OCI-LY7 (cell line): ENCODE results near the gene GPATCH3.

Source experiments
- EZH2phosphoT487 ChIP-seq: fragments of 200-600 bp; sonication (generic); IDR thresholded peaks from 2 replicates; pipeline ENCODE4 v1.6.1; 2018; ENCODE audit warnings: low read depth, borderline replicate concordance, mild to moderate bottlenecking, mixed run types, antibody characterized with exemption, low read length, moderate library complexity, mixed read lengths
- TF ChIP-seq, protein P1 (sequence below): fragments of 200-600 bp; sonication (generic); conservative IDR thresholded peaks from 2 replicates; pipeline ENCODE4 v1.5.1; 2014; ENCODE audit warnings: mild to moderate bottlenecking, antibody characterized with exemption, low read length, moderate library complexity, mixed read lengths

DNA sequence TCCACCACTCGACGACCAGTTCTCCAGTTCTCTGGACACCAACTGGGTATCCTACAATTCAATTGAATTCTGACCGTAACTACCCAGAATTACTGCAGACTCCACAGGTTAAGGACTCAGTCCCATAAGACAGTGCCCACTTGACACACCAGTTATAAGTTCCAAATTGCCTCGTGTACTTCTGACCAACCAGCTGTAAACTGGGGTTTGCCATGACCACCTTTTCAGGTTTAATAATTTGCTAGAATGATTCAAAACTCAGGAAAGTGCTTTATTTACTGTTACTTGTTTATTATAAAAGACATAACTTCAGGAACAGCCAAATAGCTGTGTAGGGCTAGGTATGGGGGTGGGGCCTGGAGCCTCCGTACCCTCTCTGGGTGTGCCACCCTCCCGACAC is 36.6 kb upstream of the GPATCH3 start:
- TF ChIP-seq, protein P1, sequence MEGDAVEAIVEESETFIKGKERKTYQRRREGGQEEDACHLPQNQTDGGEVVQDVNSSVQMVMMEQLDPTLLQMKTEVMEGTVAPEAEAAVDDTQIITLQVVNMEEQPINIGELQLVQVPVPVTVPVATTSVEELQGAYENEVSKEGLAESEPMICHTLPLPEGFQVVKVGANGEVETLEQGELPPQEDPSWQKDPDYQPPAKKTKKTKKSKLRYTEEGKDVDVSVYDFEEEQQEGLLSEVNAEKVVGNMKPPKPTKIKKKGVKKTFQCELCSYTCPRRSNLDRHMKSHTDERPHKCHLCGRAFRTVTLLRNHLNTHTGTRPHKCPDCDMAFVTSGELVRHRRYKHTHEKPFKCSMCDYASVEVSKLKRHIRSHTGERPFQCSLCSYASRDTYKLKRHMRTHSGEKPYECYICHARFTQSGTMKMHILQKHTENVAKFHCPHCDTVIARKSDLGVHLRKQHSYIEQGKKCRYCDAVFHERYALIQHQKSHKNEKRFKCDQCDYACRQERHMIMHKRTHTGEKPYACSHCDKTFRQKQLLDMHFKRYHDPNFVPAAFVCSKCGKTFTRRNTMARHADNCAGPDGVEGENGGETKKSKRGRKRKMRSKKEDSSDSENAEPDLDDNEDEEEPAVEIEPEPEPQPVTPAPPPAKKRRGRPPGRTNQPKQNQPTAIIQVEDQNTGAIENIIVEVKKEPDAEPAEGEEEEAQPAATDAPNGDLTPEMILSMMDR, result no peak
- no peak for TF ChIP-seq EZH2phosphoT487
